HepG2 (cell line): ENCODE measurements around the gene ARMH3. TPM values are rescaled to one million over a fixed set of nuclear protein-coding genes. Genes with fewer than 3 reads are reported as not detected.

ENCODE experiments used
- BHLHE40 ChIP-seq: IDR thresholded peaks from 2 replicates; pipeline ENCODE4 v1.6.1; 2011; ENCODE audit warnings: low read length, improper control_type of control experiment
- ELF1 ChIP-seq: sonication (generic); formaldehyde crosslinking; IDR thresholded peaks from 2 replicates; pipeline ENCODE4 v1.4.0; 2020; ENCODE audit warnings: missing genetic modification reagents
- GABPB1 ChIP-seq: IDR thresholded peaks from 2 replicates; pipeline ENCODE4 v1.6.1; 2016; ENCODE audit warnings: mild to moderate bottlenecking, missing genetic modification reagents, moderate library complexity, missing compliant biosample characterization
- ISX ChIP-seq: sonication (generic); formaldehyde crosslinking; conservative IDR thresholded peaks from 2 replicates; pipeline ENCODE4 v1.5.0; 2020; ENCODE audit warnings: missing genetic modification reagents
- JUNB ChIP-seq: sonication (generic); formaldehyde crosslinking; IDR thresholded peaks from 2 replicates; pipeline ENCODE4 v1.8.0; 2022; ENCODE audit warnings: missing genetic modification reagents, mild to moderate bottlenecking, borderline replicate concordance
- KAT2B ChIP-seq: fragments of 150-350 bp; IDR thresholded peaks from 2 replicates; pipeline ENCODE4 v1.6.1; 2014; ENCODE audit warnings: low read depth, low read length, borderline replicate concordance
- KLF15 ChIP-seq: sonication (generic); formaldehyde crosslinking; IDR thresholded peaks from 2 replicates; pipeline ENCODE4 v1.8.1; 2023; ENCODE audit warnings: borderline replicate concordance, mild to moderate bottlenecking, inconsistent platforms, missing genetic modification reagents, mixed read lengths
- MAFF ChIP-seq: IDR thresholded peaks from 2 replicates; pipeline ENCODE4 v1.6.1; 2011; ENCODE audit warnings: low read depth, low read length, improper control_type of control experiment
- MXI1 ChIP-seq: IDR thresholded peaks from 3 replicates; pipeline ENCODE4 v1.6.1; 2012; ENCODE audit warnings: low read depth, low read length, inconsistent platforms, borderline replicate concordance
- SIX4 ChIP-seq: sonication (generic); formaldehyde crosslinking; IDR thresholded peaks from 2 replicates; pipeline ENCODE4 v1.4.0; 2020; ENCODE audit warnings: missing genetic modification reagents
- SP5 ChIP-seq: IDR thresholded peaks from 2 replicates; pipeline ENCODE4 v1.6.1; 2016; ENCODE audit warnings: low read depth, borderline replicate concordance
- U2AF1 ChIP-seq: fragments of 200-400 bp; formaldehyde crosslinking; optimal IDR thresholded peaks from 2 replicates; pipeline ENCODE3; 2017; ENCODE audit warnings: mild to moderate bottlenecking, low read depth, low read length
- WIZ ChIP-seq: sonication (generic); formaldehyde crosslinking; IDR thresholded peaks from 2 replicates; pipeline ENCODE4 v1.5.1; 2020; ENCODE audit warnings: mild to moderate bottlenecking, missing genetic modification reagents
- ZNF10 ChIP-seq: sonication (generic); formaldehyde crosslinking; IDR thresholded peaks from 2 replicates; pipeline ENCODE4 v1.4.0; 2020; ENCODE audit warnings: mild to moderate bottlenecking, low read depth, missing genetic modification reagents, borderline replicate concordance
- ZNF260 ChIP-seq: sonication (generic); formaldehyde crosslinking; IDR thresholded peaks from 2 replicates; pipeline ENCODE4 v1.4.0; 2020; ENCODE audit warnings: missing genetic modification reagents, low read depth, mild to moderate bottlenecking, borderline replicate concordance
- ZNF451 ChIP-seq: sonication (generic); formaldehyde crosslinking; IDR thresholded peaks from 2 replicates; pipeline ENCODE4 v1.5.0; 2020; ENCODE audit warnings: mild to moderate bottlenecking, missing genetic modification reagents
- ZNF672 ChIP-seq: sonication (generic); formaldehyde crosslinking; IDR thresholded peaks from 2 replicates; pipeline ENCODE4 v1.8.1; 2022; ENCODE audit warnings: missing genetic modification reagents
- polyA plus RNA-seq, 8 experiments: library from polyadenylated mRNA; depleted of rRNA in 3 of 8; stranded (reverse) in 7 of 8; unstranded in 1 of 8; fragments of >200 nt; fragmentation: Illumina TruSeq in 4 of 8; extraction: Trizol in 4 of 8; gene quantifications; 2 replicates each; pipeline versions ENCODE4 v1.2.1 to v1.2.3, GENCODE V29; 2011 to 2016; ENCODE audit warnings: low read depth in 4 of 8, missing spikeins in 1 of 8, mixed read lengths in 1 of 8; ENCODE audit not compliant: insufficient read depth in 1 of 8
- total RNA-seq, 5 experiments: library from RNA; depleted of rRNA; stranded (reverse); fragments of >200 nt; fragmentation: Illumina TruSeq; extraction: Trizol; gene quantifications; 2 replicates each; pipeline ENCODE4 v1.2.3, GENCODE V29; 2016; ENCODE audit warnings: low read depth in 1 of 5
- TF ChIP-seq, protein P1 (sequence below): sonication (generic); formaldehyde crosslinking; IDR thresholded peaks from 2 replicates; pipeline ENCODE4 v1.4.0; 2020; ENCODE audit warnings: missing genetic modification reagents
- TF ChIP-seq, protein P2 (sequence below): sonication (generic); formaldehyde crosslinking; IDR thresholded peaks from 2 replicates; pipeline ENCODE4 v1.8.0; 2022; ENCODE audit warnings: mild to moderate bottlenecking, missing genetic modification reagents; ENCODE audit not compliant: insufficient replicate concordance
- TF ChIP-seq, protein P3 (sequence below): sonication (generic); formaldehyde crosslinking; IDR thresholded peaks from 2 replicates; pipeline ENCODE4 v1.5.0; 2020; ENCODE audit warnings: missing genetic modification reagents
- TF ChIP-seq, protein P4 (sequence below): sonication (generic); formaldehyde crosslinking; IDR thresholded peaks from 2 replicates; pipeline ENCODE4 v1.4.0; 2020; ENCODE audit warnings: mild to moderate bottlenecking, missing genetic modification reagents
- TF ChIP-seq, protein P5 (sequence below), 2 experiments: sonication (generic) in 1 of 2; formaldehyde crosslinking in 1 of 2; IDR thresholded peaks; 2 replicates each; pipeline versions ENCODE4 v1.5.1 to v1.6.1; 2011 to 2020; ENCODE audit warnings: borderline replicate concordance in 1 of 2, low read depth in 1 of 2, low read length in 1 of 2, mild to moderate bottlenecking in 1 of 2, missing genetic modification reagents in 1 of 2, moderate library complexity in 1 of 2

ARMH3 gene
- total and polyA plus RNA-seq, 2 of the 13 experiments (the other 11 are each of a cell fraction or from before 2014, with no cell fraction given) = 8.4 to 16.9 TPM

DNA sequence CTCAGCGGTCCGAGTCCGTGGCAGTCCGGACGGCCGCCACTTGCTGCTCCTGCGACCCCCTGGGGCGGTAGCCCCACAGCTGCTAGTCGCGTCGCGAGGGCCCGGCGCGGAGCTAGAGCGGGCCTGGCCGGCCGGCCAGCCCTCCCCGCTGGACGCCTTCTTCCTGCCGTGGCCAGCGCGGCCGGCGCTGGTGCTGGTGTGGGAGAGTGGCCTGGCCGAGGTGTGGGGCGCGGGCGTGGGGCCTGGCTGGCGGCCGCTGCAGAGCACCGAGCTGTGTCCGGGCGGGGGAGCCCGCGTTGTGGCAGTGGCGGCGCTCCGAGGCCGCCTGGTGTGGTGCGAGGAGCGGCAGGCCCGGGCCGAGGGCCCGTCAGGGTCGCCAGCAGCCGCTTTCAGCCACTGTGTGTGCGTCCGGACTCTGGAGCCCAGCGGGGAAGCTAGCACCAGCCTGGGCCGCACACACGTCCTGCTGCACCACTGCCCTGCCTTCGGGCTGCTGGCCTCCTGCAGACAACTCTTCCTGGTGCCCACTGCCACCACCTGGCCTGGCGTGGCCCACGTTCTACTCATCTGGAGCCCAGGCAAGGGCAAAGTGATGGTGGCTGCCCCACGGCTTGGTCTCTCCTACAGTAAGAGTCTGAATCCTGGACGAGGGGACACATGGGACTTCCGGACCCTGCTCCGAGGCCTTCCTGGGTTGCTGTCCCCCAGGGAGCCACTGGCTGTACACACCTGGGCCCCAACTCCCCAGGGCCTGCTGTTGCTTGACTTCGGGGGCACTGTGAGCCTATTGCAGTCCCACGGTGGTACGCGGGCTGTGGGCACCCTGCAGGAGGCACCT, 9.8 kb upstream of the ARMH3 start (continued):
- TF ChIP-seq, protein P1, sequence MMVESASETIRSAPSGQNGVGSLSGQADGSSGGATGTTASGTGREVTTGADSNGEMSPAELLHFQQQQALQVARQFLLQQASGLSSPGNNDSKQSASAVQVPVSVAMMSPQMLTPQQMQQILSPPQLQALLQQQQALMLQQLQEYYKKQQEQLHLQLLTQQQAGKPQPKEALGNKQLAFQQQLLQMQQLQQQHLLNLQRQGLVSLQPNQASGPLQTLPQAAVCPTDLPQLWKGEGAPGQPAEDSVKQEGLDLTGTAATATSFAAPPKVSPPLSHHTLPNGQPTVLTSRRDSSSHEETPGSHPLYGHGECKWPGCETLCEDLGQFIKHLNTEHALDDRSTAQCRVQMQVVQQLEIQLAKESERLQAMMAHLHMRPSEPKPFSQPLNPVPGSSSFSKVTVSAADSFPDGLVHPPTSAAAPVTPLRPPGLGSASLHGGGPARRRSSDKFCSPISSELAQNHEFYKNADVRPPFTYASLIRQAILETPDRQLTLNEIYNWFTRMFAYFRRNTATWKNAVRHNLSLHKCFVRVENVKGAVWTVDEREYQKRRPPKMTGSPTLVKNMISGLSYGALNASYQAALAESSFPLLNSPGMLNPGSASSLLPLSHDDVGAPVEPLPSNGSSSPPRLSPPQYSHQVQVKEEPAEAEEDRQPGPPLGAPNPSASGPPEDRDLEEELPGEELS (CRISPR knock-in tag) = no peak
- TF ChIP-seq ZNF672 (CRISPR knock-in tag) (0 out of 2 replicates have a peak, but pooled peaks have one; percentile 17), ISX (CRISPR knock-in tag) (no peak), GABPB1 (peak; percentile 6; the same call in 1 of the 2 replicates), ZNF10 (CRISPR knock-in tag) (no peak), ZNF260 (CRISPR knock-in tag) (no peak), MAFF (no peak), SIX4 (CRISPR knock-in tag) (no peak), KLF15 (no peak), ZNF451 (CRISPR knock-in tag) (peak; percentile 14; the same call in 1 of the 2 replicates), BHLHE40 (no peak), ELF1 (CRISPR knock-in tag) (no peak), MXI1 (no peak), KAT2B (no peak), U2AF1 (no peak), WIZ (no peak), JUNB (no peak), SP5 (CRISPR knock-in tag) (no peak)
- TF ChIP-seq, protein P2, sequence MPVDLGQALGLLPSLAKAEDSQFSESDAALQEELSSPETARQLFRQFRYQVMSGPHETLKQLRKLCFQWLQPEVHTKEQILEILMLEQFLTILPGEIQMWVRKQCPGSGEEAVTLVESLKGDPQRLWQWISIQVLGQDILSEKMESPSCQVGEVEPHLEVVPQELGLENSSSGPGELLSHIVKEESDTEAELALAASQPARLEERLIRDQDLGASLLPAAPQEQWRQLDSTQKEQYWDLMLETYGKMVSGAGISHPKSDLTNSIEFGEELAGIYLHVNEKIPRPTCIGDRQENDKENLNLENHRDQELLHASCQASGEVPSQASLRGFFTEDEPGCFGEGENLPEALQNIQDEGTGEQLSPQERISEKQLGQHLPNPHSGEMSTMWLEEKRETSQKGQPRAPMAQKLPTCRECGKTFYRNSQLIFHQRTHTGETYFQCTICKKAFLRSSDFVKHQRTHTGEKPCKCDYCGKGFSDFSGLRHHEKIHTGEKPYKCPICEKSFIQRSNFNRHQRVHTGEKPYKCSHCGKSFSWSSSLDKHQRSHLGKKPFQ (CRISPR knock-in tag) = no peak
- TF ChIP-seq, protein P3, sequence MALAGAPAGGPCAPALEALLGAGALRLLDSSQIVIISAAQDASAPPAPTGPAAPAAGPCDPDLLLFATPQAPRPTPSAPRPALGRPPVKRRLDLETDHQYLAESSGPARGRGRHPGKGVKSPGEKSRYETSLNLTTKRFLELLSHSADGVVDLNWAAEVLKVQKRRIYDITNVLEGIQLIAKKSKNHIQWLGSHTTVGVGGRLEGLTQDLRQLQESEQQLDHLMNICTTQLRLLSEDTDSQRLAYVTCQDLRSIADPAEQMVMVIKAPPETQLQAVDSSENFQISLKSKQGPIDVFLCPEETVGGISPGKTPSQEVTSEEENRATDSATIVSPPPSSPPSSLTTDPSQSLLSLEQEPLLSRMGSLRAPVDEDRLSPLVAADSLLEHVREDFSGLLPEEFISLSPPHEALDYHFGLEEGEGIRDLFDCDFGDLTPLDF = no peak
- TF ChIP-seq, protein P4, sequence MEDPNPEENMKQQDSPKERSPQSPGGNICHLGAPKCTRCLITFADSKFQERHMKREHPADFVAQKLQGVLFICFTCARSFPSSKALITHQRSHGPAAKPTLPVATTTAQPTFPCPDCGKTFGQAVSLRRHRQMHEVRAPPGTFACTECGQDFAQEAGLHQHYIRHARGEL (CRISPR knock-in tag) = no peak
- TF ChIP-seq, protein P5, sequence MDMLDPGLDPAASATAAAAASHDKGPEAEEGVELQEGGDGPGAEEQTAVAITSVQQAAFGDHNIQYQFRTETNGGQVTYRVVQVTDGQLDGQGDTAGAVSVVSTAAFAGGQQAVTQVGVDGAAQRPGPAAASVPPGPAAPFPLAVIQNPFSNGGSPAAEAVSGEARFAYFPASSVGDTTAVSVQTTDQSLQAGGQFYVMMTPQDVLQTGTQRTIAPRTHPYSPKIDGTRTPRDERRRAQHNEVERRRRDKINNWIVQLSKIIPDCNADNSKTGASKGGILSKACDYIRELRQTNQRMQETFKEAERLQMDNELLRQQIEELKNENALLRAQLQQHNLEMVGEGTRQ (IDR thresholded peaks at IDR 0.05; ENCODE audit: low read depth, low read length) = no peak
- TF ChIP-seq, protein P5 (CRISPR knock-in tag; IDR thresholded peaks at IDR 0.05; ENCODE audit: borderline replicate concordance) = no peak
